HuH-7 (cell line): Measurements from ENCODE around the gene BRSK1.

Source experiments
- DNase-seq: peaks from one replicate; pipeline ENCODE4 v3.0.0; 2011; ENCODE audit warnings: low spot score

Gene BRSK1

GRCh38 chr19:55283548-55284377 lies at the start of gene BRSK1:
Gene BRSK1 (plus strand): TSS chr19:55283997. CDS start chr19:55284443, 446 bp downstream.
- DNase-seq, result no peak

DNA sequence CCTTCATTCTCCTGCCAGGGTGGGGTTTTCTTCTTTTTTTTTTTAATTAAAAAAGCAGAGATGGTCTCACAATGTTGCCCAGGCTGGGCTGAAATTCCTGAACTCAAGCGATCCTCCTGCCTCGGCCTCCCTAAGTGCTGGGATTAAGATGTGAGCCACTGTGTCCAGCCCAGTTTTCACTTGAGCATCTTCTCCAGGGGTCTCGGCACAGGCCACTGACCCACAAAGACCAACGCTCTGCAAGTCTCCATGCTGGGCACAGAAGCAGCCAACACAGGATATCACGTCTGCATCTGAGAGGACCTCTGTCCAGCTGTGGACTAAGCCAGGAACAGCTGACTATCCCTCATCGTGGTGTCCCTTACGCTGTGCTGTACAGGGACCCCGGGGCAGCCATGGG lies 45.8 kb upstream of the BRSK1 start:
- no peak for DNase-seq

- no peak for DNase-seq
Observed at GRCh38 chr19:55239004-55239403, 44.8 kb upstream of the BRSK1 start.

DNA sequence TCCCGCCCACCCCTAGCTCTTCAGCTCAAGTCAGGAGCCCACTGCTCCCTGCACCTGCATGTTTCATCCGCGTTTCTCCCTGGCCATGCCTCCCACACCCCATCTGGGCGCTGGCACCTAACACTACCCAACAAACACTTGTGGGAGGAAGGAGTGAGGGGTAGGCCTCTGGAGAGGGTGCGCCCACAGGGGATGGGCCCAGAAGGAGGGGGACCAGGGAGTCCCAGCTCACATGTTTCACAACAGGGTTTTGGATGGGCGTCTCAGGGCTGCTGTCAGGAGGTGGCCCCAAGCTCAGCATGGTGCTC lies 43.1 kb upstream of the BRSK1 start:
- DNase-seq, result no peak

DNA sequence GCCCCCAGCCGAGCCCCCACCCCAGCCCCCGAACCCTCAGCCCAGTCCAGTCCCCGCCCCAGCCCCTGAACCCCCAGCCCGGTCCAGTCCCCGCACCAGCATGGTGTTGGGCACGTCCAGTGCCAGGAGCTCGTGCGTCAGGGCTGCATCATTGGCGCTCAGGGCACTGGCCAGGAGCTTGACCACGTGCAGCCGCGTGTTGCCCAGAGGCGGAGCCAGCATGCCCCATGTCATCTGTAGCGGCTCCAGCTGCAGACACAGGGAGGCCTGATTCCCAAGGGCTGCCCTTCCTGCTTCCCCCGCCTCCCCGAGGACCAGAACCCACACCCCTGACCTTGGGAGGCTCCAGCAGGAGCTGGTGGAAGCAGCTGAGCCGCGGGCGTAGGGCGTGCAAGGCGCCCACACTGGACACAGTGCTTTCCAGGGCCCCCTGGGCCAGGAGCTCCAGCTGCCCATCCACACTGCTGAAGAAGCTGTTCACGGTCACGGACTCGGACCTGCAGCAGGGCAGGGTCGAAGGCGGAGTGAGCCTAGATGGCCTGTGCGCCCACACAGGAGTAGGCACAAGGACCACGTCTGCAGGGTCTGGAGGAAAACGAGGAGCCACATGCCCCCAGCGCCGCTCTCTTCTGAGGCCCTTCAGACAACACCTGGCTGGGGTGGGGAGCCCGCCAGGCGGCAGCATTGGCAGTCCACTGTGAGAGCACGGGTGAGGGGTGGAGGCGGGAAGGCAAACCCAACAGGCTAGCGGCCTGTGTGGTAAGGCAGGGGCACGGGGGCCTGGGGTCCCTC lies 42.5 kb upstream of the BRSK1 start:
- no peak for DNase-seq

- DNase-seq, result no peak
Observed at GRCh38 chr19:55241935-55242464, 41.8 kb upstream of the BRSK1 start.

- DNase-seq, result no peak
Observed at GRCh38 chr19:55242517-55242916, 41.3 kb upstream of the BRSK1 start.

GRCh38 chr19:55244004-55244680 lies 39.7 kb upstream of the BRSK1 start:
- DNase-seq, result no peak

GRCh38 chr19:55245236-55245904 lies 38.4 kb upstream of the BRSK1 start:
- no peak for DNase-seq

- DNase-seq, result no peak
Observed at GRCh38 chr19:55246462-55247451, 37.0 kb upstream of the BRSK1 start.

DNA sequence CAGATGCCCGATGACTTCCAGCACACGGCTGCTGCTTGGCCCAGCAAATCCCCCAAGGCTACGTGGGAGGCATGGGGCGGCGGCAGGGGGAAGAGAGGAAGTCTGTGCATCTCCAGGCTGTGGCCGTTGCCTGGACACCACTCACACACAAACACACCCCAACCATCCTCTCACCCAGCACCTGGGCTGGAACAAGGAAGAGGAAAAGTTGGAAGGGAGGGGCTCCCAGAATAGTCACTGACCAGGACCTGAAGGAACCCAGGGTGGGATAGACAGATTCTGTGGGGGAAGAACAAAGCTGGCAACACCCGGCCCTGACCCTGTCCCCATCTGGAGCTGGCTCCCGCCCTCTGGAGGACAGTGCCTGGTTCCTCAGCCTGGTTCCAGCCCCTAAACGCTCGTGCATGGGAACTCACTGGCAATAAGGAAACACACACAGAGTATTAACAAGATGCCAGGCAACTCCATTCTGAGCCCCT lies 36.1 kb upstream of the BRSK1 start:
- DNase-seq, result no peak

GRCh38 chr19:55248166-55248675 lies 35.6 kb upstream of the BRSK1 start:
- DNase-seq, result no peak

DNA sequence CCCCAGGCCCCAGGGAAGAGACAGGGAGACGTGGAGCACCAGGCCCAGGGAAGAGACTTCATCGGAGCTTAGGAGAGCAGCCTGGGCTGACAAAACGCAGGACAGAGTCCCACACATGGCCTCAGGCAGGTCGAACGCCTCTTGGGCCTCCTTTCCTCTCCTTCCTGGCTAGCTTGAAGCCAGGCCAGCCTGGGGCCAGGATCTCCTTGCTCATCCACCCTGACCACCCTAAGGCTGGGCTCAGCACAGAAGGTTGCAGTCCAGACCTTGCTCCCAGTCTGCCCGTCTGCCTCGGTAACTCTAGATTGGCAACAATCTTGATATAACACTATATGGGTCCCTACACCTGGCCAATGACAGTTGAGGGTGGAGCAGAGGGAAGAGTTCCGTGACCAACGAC lies 35.1 kb upstream of the BRSK1 start:
- DNase-seq, result no peak

- no peak for DNase-seq
Observed at GRCh38 chr19:55249841-55250240, 34.0 kb upstream of the BRSK1 start.

DNA sequence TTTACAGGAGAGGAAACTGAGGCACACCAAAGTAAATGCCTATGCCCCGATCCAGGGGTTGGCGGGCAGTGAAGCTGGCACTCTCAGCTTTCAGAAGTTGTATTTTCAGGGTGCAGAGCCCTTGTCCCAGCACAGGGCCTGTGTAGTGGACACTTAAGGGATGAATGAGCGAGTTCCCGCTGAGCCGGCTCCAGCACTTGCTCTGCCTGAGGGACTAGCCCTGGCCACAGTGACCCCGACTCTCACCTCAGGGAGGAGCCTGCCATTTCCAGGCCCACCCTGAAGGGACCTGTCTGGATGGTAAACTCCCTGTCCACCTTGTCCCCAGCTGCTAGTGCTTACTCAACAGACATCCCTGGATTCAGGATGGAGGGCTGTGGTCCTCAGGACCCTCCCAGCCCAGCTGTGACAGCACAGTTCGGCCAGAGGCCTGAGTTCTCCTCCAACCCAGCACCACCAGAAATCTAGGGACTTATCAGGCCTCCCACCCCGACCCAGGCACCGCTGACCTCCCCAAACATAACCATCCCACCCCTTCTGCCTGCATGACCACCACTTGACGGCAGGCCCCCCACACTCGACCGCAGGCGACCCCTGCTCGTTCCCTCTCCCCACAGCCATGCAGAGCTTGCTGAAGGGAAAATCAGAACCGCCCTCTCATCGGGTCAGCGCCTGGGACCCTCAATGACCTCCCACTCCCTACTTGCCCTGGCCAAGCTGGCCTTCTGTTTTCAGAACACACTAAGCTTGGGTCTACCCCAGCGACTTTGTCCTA lies 33.3 kb upstream of the BRSK1 start:
- DNase-seq, result no peak

DNA sequence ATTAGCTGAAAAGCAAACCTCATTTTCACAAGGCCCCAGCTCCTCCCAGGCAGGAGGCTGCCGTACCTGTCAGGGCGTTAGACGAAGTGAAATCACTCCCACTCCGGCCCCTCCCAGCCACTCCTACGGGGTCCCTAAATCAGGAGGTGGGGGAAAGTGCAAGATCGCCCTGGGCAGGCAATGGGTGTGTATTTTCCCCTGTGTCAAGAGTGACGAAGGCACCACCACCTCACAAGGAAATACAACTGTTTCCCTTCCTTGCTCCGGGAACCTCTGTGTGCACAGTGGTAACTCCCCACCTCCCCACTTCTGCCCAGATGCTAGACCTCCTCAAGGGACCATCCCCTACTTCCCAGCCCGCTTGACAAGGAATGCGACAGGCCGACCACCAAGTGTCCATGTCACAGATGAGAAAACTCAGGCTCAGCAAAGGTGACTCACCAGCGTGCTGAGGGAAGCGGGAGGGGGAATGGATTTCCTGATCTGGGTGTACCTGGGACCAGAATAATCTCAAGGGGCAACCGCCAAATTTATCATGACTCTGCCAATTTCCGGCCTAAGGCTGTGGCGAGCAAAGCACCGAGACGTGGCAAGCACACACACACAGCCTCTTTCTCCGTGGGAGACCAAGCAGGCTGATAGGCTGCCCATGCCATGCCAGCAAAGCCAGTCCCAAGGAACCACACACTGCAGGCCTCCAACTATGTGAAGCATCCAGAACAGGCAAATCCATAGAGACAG lies 32.3 kb upstream of the BRSK1 start:
- no peak for DNase-seq

DNA sequence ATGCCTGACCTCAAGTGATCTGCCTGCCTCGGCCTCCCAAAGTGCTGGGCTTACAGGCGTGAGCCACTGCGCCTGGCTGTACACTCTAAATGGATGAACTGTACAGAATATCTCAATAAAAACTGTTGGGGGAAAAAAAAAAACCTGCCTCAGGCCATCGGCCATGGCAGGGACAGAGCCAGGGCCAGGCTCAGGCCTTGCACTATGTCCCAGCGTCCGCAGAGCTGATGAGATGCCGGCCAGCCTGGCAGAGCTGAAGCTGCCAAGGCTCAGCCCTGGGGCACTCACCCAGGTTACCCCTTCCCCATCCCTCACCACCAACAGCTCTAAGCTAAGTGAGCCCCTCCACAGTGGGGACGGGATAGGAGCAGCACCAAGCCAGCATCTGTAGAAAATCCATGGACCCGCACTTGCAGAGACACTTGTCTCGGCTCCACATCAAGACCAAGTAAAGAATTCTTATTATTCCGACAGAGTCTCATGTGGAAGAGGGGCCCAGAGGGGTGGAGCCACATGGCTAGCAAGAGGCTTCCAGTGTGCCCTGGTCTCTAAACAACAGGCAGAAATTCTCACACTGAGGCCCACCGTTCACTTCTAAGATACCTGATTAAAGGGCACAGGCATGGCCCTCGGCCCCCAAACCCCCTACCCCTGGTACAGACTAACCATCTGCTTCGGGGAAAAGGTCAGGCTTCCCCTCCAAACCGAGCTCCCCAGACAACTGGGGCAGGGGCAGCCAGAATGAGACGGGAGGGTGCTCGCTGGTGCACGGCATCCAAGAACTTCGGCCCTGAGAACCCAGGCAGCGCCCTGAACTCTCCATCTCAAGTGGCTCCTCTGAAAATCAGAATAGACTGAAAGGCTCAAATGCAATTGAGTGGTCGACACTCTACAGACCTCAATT lies 30.8 kb upstream of the BRSK1 start:
- DNase-seq, result no peak
